ENCODE data around the gene NODAL.

DNA sequence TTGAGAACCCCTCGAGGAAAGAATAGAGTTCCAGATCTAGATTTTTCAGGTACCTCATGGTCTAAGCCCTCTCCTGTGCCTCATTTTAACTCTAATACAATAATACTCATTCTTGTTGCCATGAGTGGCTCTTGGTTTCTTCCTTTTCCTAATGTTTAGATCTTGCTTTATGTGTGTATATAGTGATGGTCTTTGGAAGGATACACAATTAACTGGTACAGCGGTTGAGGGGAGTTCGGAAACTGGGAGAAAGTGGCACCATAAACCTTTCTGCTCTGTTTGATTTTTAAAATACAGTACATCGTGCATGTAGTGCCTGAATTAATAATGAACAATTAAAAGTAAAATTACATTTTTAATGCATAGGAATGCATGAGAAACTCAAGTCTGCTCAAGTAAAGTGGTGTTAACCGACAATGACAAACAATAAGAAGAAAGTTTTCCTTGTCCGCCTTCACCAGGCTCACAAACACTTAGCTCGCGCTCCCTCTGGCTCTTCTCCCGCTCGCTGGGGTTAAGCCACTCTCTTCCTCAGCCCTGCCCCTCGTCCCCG, 37.9 kb downstream of the NODAL start:
- TF ChIP-seq CTCF (conservative IDR thresholded peaks at IDR 0.05; ENCODE audit: low read depth, low read length) (no peak), EZH2 (IDR thresholded peaks at IDR 0.05; ENCODE audit: borderline replicate concordance, low read depth, low read length, poor library complexity, severe bottlenecking) (no peak)

Data from A673 (cell line).